ENCODE measurements around the gene TXNRD2.
"Not testable (repeated sequence)": the region's sequence is repeated elsewhere in the genome, so short reads cannot be mapped to it uniquely, and the experiment has no call there.

TXNRD2 gene

GRCh38 chr22:19943082-19944026 lies 1.7 kb upstream of the TXNRD2 start:
- DNase-seq, result no peak

GRCh38 chr22:19942157-19943081 lies 801 bp upstream of the TXNRD2 start:
- DNase-seq, result no peak

GRCh38 chr22:19940536-19941364 lies 868 bp downstream of the TXNRD2 start:
- no peak for DNase-seq

- no peak for DNase-seq
Measured at GRCh38 chr22:19937616-19938473, 3.8 kb downstream of the TXNRD2 start.

GRCh38 chr22:19936513-19936912 lies 5.1 kb downstream of the TXNRD2 start:
- no peak for DNase-seq

- DNase-seq, result not testable (repeated sequence)
Measured at GRCh38 chr22:19935123-19935718, 6.4 kb downstream of the TXNRD2 start.

GRCh38 chr22:19933341-19934241 lies 8.0 kb downstream of the TXNRD2 start:
- no peak for DNase-seq

- DNase-seq, result no peak
Measured at GRCh38 chr22:19932367-19933206, 9.0 kb downstream of the TXNRD2 start.

- DNase-seq, result no peak
Measured at GRCh38 chr22:19931514-19931913, 10.1 kb downstream of the TXNRD2 start.

- no peak for DNase-seq
Measured at GRCh38 chr22:19930551-19931486, 10.8 kb downstream of the TXNRD2 start.

GRCh38 chr22:19929586-19930550 lies 11.8 kb downstream of the TXNRD2 start:
- DNase-seq, result no peak

- DNase-seq, result no peak
Measured at GRCh38 chr22:19928207-19928606, 13.4 kb downstream of the TXNRD2 start.

- no peak for DNase-seq
Measured at GRCh38 chr22:19927696-19928095, 13.9 kb downstream of the TXNRD2 start.

- not testable (repeated sequence) for DNase-seq
Measured at GRCh38 chr22:19926028-19926427, 15.6 kb downstream of the TXNRD2 start.

GRCh38 chr22:19923914-19924513 lies 17.6 kb downstream of the TXNRD2 start:
- no peak for DNase-seq

GRCh38 chr22:19921544-19922081 lies 20.0 kb downstream of the TXNRD2 start:
- DNase-seq, result no peak
